DMS 273 (cell line): ENCODE data around the gene SNX13.
"Not testable (repeated sequence)": the region's sequence is repeated elsewhere in the genome, so short reads cannot be mapped to it uniquely, and the experiment has no call there.

ENCODE experiments used
- DNase-seq: peaks from one replicate; lab custom pipeline; 2025; ENCODE audit not compliant: unreplicated experiment; lab: John Stamatoyannopoulos, UW

The SNX13 gene

GRCh38 chr7:17852361-17852760 lies 87.9 kb downstream of the SNX13 start:
- no peak for DNase-seq

- DNase-seq = no peak
Measured at GRCh38 chr7:17849504-17849903, 90.8 kb downstream of the SNX13 start.

DNA sequence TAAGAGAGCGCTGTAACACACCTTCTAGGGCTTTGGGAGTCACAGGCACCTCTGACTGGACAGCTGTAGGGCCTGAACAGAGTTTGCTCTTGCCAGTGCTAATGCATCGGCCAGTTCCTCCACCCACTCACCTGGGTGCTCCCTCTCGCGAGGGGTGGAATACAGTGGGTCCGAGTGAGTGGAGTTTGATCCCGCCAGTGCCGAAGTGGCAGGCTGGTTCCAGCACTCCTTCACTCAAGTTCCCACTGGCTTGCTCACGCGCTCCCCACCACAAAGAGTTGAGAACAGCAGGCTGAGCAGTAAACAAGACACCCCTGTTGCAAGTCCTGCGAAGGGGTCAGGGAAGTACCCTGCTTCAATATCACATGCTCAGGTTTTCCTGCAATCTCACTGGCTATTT lies 91.8 kb downstream of the SNX13 start:
- no peak for DNase-seq

DNA sequence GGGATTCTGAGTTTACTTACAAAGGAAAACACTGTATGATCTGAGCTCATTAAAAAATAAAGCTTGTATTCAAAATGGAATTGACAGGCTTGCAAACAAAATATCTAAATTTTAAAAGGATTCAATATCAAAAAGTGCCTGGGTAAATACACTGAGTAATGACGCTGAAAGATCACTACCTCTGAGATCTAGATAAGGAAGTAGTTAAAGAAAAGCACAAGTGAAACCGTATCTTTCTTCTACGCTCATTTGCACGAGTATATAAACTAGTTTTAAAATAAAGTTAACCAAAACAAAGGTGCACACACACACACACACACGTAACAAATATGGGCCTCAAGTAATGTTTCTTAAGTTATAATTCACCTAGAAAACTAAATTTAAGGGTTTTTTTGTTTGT lies 93.4 kb downstream of the SNX13 start:
- no peak for DNase-seq

GRCh38 chr7:17845197-17845547 lies 95.1 kb downstream of the SNX13 start:
- no peak for DNase-seq

- no peak for DNase-seq
Measured at GRCh38 chr7:17844514-17845196, 95.6 kb downstream of the SNX13 start.

DNA sequence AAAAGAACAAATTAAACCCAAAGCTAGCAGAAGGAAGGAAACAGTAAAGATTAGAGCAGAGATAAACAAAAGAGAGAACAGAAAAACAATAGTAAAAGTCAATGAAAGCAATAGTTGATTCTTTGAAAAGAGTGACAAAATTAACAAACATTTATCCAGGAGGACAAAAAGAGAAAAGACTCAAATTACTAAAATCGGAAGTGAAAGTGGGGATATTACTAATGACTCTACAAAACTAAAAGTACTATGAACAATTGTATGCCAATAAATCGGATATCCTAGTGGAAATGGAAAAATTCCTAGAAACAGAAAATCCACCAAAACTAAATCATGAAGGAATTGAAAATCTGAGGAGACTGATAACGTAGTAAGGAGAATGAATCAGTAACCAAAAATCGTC lies 96.3 kb downstream of the SNX13 start:
- DNase-seq = no peak

DNA sequence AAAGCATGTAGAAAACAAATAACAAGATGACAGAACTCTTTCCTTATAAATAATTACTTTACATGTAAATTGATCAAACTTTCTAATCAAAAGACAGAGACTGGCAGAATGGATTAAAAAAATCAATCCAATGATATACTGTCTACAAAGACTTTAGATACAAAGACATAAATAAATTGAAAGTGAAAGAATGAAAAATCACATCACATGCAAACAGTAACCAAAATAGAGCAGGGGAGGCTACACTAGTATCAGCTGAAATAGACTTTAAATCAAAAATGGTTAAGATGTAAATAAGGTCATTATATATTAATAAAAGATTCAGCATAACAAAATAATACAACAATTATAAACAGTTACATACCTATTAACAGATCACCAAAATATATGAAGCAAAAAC lies 97.3 kb downstream of the SNX13 start:
- DNase-seq = no peak

GRCh38 chr7:17832820-17833355 lies 107.4 kb downstream of the SNX13 start:
- DNase-seq = no peak

- DNase-seq = no peak
Measured at GRCh38 chr7:17832242-17832641, 108.1 kb downstream of the SNX13 start.

- DNase-seq = no peak
Measured at GRCh38 chr7:17830206-17830605, 110.1 kb downstream of the SNX13 start.

DNA sequence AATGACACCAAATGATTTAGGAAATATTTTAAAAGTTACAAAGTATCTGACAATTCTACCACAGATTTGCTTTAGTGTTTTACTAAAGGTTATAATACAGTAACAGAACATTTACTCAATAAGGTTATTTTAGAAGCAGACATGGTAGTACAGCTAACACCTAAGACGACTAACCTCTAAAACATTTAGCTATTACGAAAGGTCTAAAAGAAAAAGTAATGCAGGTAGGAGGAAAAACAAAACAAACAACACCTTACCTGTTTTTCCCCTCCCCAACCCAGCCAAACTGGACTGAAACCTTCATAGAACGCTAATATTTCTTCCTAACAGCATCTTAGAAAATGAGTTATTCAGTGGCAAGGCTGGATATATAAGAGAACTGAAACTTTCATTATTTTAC lies 111.3 kb downstream of the SNX13 start:
- DNase-seq = no peak

- DNase-seq = no peak
Measured at GRCh38 chr7:17822547-17823173, 117.6 kb downstream of the SNX13 start.

- no peak for DNase-seq
Measured at GRCh38 chr7:17816903-17817302, 123.4 kb downstream of the SNX13 start.

- no peak for DNase-seq
Measured at GRCh38 chr7:17815318-17815717, 125.0 kb downstream of the SNX13 start.

DNA sequence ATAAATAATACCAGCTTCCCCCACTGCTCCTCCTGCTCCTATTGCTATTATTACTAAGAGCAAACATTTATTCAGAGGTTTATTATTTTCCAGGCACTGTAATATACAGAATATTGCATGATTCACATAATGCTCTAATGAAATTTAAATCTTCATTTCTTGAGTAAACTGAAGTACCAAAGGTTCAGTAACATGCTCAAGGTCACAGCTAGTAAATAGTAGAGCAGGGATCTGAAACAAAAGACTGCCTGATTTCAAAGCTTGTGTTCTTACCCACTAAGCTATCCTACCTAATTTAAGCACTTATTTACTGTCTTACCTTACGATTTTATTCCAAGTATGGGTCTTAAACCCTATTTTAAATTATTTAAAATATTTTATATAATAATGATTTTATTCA lies 126.2 kb downstream of the SNX13 start:
- no peak for DNase-seq

- DNase-seq = not testable (repeated sequence)
Measured at GRCh38 chr7:17809215-17809614, 131.1 kb downstream of the SNX13 start.

DNA sequence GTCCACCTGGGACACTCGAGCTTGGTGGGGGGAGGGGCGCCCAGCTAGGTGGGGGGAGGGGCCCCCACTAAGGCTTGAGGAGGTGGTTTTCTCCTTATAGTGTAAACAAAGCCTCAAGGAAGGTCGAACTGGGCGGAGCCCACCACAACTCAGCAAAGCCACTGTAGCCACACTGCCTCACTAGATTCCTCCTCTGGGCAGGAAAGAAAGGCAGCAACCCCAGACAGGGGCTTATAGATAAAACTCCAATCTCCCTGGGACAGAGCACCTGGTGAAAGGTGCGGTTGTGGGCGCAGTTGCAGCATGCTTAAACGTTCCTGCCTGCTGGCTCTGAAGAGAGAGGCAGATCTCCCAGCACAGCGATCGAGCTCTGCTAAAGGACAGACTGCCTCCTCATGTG lies 133.1 kb downstream of the SNX13 start:
- no peak for DNase-seq

- DNase-seq = no peak
Measured at GRCh38 chr7:17806631-17807030, 133.7 kb downstream of the SNX13 start.

DNA sequence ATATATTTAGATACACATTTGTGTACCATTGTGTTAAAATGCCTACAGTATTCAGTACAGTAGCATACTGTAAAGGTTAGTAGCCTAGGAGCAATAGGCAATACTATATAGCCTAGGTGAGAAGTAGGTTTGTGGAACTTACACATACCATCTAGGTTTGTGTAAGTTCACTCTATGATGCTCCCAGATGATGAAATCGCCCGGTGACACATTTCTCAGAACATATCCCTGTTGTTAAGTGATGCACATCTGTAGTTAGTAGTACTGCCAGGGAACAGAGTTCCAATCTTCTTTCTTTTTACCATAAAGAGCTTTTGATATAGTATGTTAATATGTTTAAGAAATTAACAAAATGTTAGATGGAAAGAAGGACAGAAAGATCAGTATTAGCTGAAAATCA lies 138.2 kb downstream of the SNX13 start:
- no peak for DNase-seq

GRCh38 chr7:17792075-17792936 lies 148.0 kb downstream of the SNX13 start:
- no peak for DNase-seq

- DNase-seq = no peak
Measured at GRCh38 chr7:17787257-17787656, 153.0 kb downstream of the SNX13 start.
